SK-N-SH treated with all-trans-retinoic acid at 6 μM for 48 hours (cell line): ENCODE data around the gene GGNBP2.

Experiments used
- CSDC2 ChIP-seq: fragments of 250-450 bp; sonication (Bioruptor Pico); IDR thresholded peaks from 2 replicates; pipeline ENCODE4 v1.5.0; 2020; ENCODE audit warnings: mild to moderate bottlenecking, moderate library complexity
- RARB ChIP-seq: fragments of 250-450 bp; sonication (Bioruptor Pico); IDR thresholded peaks from 2 replicates; pipeline ENCODE4 v1.8.0; 2021; ENCODE audit warnings: mild to moderate bottlenecking, moderate library complexity
- SNAI2 ChIP-seq: fragments of 250-450 bp; sonication (Bioruptor Pico); IDR thresholded peaks from 2 replicates; pipeline ENCODE4 v1.5.0; 2020; ENCODE audit warnings: mild to moderate bottlenecking, moderate library complexity
- ZC3H10 ChIP-seq: fragments of 250-450 bp; sonication (Bioruptor Pico); IDR thresholded peaks from 2 replicates; pipeline ENCODE4 v1.5.1; 2021; ENCODE audit warnings: mild to moderate bottlenecking, moderate library complexity
- ZFP30 ChIP-seq: fragments of 450-650 bp; formaldehyde crosslinking; IDR thresholded peaks from 2 replicates; pipeline ENCODE4 v1.5.0; 2022; ENCODE audit warnings: mild to moderate bottlenecking, moderate library complexity

- TF ChIP-seq ZC3H10 = no peak
- no peak for TF ChIP-seq ZFP30 (CRISPR knock-in tag)
- no peak for TF ChIP-seq CSDC2 (CRISPR knock-in tag)
- TF ChIP-seq RARB = no peak
- TF ChIP-seq SNAI2 = no peak
Measured at GRCh38 chr17:36514856-36515255, 29.9 kb upstream of the GGNBP2 start.
